Measurements from ENCODE around the gene UXS1.

DNA sequence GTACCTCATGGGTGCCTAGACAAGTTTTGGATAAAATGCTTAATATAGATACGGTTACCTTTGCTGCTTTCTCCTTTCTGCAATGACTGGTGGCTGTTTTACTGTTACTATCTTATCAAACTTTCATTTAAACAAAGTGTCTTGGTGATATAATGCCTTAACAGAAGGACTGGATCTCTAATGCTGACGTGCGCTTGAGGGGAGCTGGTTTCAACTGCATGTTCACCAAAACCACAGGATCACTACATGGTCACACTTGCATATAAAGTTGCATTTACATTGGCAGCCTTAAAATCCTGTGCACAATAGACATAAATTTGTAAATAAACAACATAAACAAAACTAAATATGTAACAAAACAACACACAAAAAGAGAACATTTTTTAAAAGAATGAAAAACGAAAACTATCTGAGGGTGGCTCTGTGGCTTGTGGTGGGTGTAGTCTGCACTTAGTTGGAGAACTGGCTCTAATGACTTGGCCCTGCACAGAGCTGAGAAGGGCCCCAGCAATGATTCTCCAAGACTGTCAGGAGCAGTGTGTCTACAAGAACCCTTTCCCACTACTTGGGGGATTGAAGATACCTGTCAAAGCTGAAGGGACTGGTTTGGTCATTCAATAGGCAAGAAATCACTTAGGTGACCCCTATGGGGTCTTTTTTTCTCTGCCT is 135.5 kb downstream of the UXS1 start:
- TF ChIP-seq, protein P1, sequence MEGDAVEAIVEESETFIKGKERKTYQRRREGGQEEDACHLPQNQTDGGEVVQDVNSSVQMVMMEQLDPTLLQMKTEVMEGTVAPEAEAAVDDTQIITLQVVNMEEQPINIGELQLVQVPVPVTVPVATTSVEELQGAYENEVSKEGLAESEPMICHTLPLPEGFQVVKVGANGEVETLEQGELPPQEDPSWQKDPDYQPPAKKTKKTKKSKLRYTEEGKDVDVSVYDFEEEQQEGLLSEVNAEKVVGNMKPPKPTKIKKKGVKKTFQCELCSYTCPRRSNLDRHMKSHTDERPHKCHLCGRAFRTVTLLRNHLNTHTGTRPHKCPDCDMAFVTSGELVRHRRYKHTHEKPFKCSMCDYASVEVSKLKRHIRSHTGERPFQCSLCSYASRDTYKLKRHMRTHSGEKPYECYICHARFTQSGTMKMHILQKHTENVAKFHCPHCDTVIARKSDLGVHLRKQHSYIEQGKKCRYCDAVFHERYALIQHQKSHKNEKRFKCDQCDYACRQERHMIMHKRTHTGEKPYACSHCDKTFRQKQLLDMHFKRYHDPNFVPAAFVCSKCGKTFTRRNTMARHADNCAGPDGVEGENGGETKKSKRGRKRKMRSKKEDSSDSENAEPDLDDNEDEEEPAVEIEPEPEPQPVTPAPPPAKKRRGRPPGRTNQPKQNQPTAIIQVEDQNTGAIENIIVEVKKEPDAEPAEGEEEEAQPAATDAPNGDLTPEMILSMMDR (IDR thresholded peaks at IDR 0.05): no peak
- no peak for TF ChIP-seq POLR2A (IDR thresholded peaks at IDR 0.05)

Measured in transverse colon (tissue), 3 donors.